ENCODE data around the gene ST3GAL5.

The ST3GAL5 gene

DNA sequence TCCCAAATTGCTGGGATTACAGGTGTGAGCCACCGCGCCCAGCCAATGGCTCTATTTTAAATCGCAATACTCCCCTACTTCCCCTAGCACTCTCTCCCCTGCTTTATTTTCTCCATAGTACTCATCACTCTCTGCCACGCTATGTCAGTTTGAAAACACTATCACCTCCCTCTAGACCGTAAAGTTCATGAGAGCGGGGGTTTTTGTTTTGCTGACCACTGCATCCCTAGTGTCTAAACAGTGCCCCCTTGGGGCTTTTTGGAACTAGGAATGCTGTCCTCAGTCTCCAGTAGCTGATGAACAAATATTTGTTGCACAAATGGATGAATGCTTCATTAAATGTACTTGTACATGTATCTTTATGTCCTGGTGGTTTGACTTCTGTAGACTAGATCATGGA is 90.9 kb downstream of the ST3GAL5 start:
- no peak overlapping the region for H3K18ac ChIP-seq (ENCODE audit: low read length)
- no peak overlapping the region for H3K27ac ChIP-seq (ENCODE audit: low read depth, low read length)
- H3K27me3 ChIP-seq (ENCODE audit: insufficient read depth, low read length, poor library complexity), result no peaks in the 10 kb centered on the region
- no peak overlapping the region for H3K4me3 ChIP-seq (ENCODE audit: low read length)
- H3K4me1 ChIP-seq (ENCODE audit: control insufficient read depth, low read depth, low read length), result no peaks in the 10 kb centered on the region
- H3K4me2 ChIP-seq (ENCODE audit: low read length), result no peak overlapping the region
- WGBS (ENCODE audit: extremely low coverage, insufficient coverage, low lambda C conversion rate), result no CpG with 5 or more reads among the region's 6 CpGs
- H3K56ac ChIP-seq (ENCODE audit: low read length), result no peak overlapping the region
- H3K79me1 ChIP-seq (ENCODE audit: low read length), result no peaks in the 10 kb centered on the region
- H2AK5ac ChIP-seq (ENCODE audit: low read length), result no peak overlapping the region
- H3K23ac ChIP-seq (ENCODE audit: low read length), result no peak overlapping the region
- H2BK5ac ChIP-seq (ENCODE audit: low read length), result no peak overlapping the region
- no peaks in the 10 kb centered on the region for H3K79me2 ChIP-seq (ENCODE audit: control insufficient read depth, insufficient read depth, low read length)
- DNase-seq, result peak; percentile 61
- H3K4ac ChIP-seq (ENCODE audit: low read depth, low read length), result no peak overlapping the region
- no peak overlapping the region for H4K5ac ChIP-seq (ENCODE audit: low read length)
- no peak overlapping the region for H2BK15ac ChIP-seq (replicated peaks; ENCODE audit: low read depth)
- H2BK120ac ChIP-seq (ENCODE audit: low read depth, low read length), result no peak overlapping the region
- H3K36me3 ChIP-seq (ENCODE audit: control insufficient read depth, insufficient read depth, low read length), result no peaks in the 10 kb centered on the region
- H4K8ac ChIP-seq (ENCODE audit: low read depth, low read length), result no peak overlapping the region
- H3K9ac ChIP-seq (ENCODE audit: low read length), result no peak overlapping the region

DNA sequence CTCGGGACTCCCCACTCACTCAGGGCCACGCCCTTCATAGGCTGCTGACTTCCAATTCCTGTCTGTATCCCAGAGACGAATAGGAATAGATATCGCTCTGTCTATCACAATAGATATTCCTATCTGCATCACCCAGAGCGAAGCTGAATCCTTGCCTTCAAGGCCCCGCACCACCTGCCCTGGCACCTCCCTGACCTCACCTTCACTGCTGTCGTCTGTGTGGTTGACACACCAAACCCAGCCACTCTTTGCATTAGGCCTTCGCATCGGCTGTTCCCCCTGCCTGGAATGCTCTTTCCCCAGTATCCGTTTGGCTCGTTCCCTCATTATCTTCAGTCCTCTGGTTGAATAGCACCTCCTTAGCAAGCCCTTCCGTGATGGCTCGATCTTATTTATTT is 91.5 kb downstream of the ST3GAL5 start:
- no peak overlapping the region for H2BK5ac ChIP-seq (ENCODE audit: low read length)
- no peaks in the 10 kb centered on the region for H3K4me1 ChIP-seq (ENCODE audit: control insufficient read depth, low read depth, low read length)
- H3K36me3 ChIP-seq (ENCODE audit: control insufficient read depth, insufficient read depth, low read length), result no peaks in the 10 kb centered on the region
- H3K27ac ChIP-seq (ENCODE audit: low read depth, low read length), result no peak overlapping the region
- WGBS (ENCODE audit: extremely low coverage, insufficient coverage, low lambda C conversion rate), result no CpG with 5 or more reads among the region's 13 CpGs
- H3K27me3 ChIP-seq (ENCODE audit: insufficient read depth, low read length, poor library complexity), result no peaks in the 10 kb centered on the region
- no peak overlapping the region for H4K8ac ChIP-seq (ENCODE audit: low read depth, low read length)
- no peak overlapping the region for H3K4me3 ChIP-seq (ENCODE audit: low read length)
- H3K4me2 ChIP-seq (ENCODE audit: low read length), result no peak overlapping the region
- H2AK5ac ChIP-seq (ENCODE audit: low read length), result no peak overlapping the region
- H3K56ac ChIP-seq (ENCODE audit: low read length), result no peak overlapping the region
- H3K79me1 ChIP-seq (ENCODE audit: low read length), result no peaks in the 10 kb centered on the region
- H2BK120ac ChIP-seq (ENCODE audit: low read depth, low read length), result no peak overlapping the region
- no peak for DNase-seq
- no peak overlapping the region for H3K4ac ChIP-seq (ENCODE audit: low read depth, low read length)
- H4K5ac ChIP-seq (ENCODE audit: low read length), result no peak overlapping the region
- H3K79me2 ChIP-seq (ENCODE audit: control insufficient read depth, insufficient read depth, low read length), result no peaks in the 10 kb centered on the region
- H3K23ac ChIP-seq (ENCODE audit: low read length), result no peak overlapping the region
- no peak overlapping the region for H3K9ac ChIP-seq (ENCODE audit: low read length)
- H3K18ac ChIP-seq (ENCODE audit: low read length), result no peak overlapping the region
- H2BK15ac ChIP-seq (replicated peaks; ENCODE audit: low read depth), result no peak overlapping the region

DNA sequence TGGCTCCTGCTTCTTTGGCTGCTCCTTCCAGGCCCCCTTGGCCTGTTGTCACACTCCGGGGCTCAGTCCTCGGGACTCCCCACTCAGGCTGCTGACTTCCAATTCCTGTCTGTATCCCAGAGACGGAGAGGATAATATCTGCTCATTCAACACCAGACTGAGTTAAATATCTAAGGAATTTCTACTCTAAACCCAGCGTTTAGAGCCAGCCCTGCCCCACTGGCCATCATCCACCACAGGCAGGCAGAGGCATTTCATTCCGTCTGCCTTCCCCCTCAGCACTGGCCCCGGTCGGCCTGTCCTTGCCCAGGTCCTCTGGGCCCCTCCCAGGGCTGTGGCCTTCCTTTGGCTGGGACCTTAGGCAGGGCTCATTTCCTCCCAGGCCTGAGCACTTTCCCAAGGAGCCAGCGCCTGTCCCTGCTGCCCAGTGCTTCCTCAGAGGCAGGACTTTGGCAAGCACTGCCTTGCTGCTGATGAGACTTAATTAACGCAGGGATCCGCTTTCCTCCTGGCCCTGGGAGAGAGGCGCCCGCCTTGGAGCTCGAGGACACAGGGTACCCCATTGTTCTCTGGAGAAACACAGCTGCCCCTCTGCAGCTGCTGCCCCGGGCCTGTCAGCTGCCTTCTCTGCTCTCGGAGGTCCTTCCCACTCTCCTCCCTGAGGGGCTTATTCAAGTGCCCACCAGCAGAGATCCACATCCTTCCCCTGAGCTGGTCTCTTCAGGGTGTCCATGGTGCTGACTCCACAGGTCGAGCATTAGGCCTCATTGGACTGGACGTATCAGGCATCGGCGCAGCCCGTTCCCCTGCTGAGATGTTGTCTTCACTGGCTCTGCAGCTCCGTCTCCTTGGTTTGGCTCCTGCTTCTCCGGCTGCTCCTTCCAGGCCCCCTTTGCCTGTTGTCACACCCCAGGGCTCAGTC is 92.2 kb downstream of the ST3GAL5 start:
- no peak overlapping the region for H3K23ac ChIP-seq (ENCODE audit: low read length)
- H3K27ac ChIP-seq (ENCODE audit: low read depth, low read length), result no peak overlapping the region
- H3K27me3 ChIP-seq (ENCODE audit: insufficient read depth, low read length, poor library complexity), result no peaks in the 10 kb centered on the region
- no peak overlapping the region for H3K9ac ChIP-seq (ENCODE audit: low read length)
- no peak for DNase-seq
- H4K5ac ChIP-seq (ENCODE audit: low read length), result no peak overlapping the region
- no peak overlapping the region for H3K18ac ChIP-seq (ENCODE audit: low read length)
- no peaks in the 10 kb centered on the region for H3K4me1 ChIP-seq (ENCODE audit: control insufficient read depth, low read depth, low read length)
- no peak overlapping the region for H3K4me3 ChIP-seq (ENCODE audit: low read length)
- H2BK120ac ChIP-seq (ENCODE audit: low read depth, low read length), result no peak overlapping the region
- no peaks in the 10 kb centered on the region for H3K36me3 ChIP-seq (ENCODE audit: control insufficient read depth, insufficient read depth, low read length)
- H2AK5ac ChIP-seq (ENCODE audit: low read length), result no peak overlapping the region
- H4K8ac ChIP-seq (ENCODE audit: low read depth, low read length), result no peak overlapping the region
- no peak overlapping the region for H2BK15ac ChIP-seq (replicated peaks; ENCODE audit: low read depth)
- no peak overlapping the region for H2BK5ac ChIP-seq (ENCODE audit: low read length)
- H3K4me2 ChIP-seq (ENCODE audit: low read length), result no peak overlapping the region
- no peaks in the 10 kb centered on the region for H3K79me2 ChIP-seq (ENCODE audit: control insufficient read depth, insufficient read depth, low read length)
- no peaks in the 10 kb centered on the region for H3K79me1 ChIP-seq (ENCODE audit: low read length)
- WGBS (ENCODE audit: extremely low coverage, insufficient coverage, low lambda C conversion rate), result no CpG with 5 or more reads among the region's 22 CpGs
- H3K4ac ChIP-seq (ENCODE audit: low read depth, low read length), result no peak overlapping the region
- H3K56ac ChIP-seq (ENCODE audit: low read length), result no peak overlapping the region

DNA sequence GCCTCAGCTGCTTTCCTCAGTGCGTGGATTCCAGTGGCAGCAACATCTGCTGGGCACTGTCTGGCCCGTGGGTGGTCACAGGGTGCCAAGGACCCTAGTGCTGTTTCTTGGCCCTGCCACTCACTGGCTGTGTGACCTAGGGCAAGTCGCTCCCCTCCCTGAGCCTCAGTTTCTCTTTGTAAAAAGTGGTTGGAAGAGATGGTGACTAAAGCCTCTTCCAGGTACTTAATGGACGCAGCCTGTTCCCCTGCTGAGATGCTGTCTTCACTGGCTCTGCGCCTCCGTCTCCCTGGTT is 92.8 kb downstream of the ST3GAL5 start:
- Histone ChIP-seq H3K79me1 (ENCODE audit: low read length) (no peaks in the 10 kb centered on the region), H3K4me1 (ENCODE audit: control insufficient read depth, low read depth, low read length) (no peaks in the 10 kb centered on the region), H3K56ac (ENCODE audit: low read length) (no peak overlapping the region), H3K36me3 (ENCODE audit: control insufficient read depth, insufficient read depth, low read length) (no peaks in the 10 kb centered on the region), H3K27ac (ENCODE audit: low read depth, low read length) (no peak overlapping the region), H2BK15ac (replicated peaks; ENCODE audit: low read depth) (no peak overlapping the region), H4K8ac (ENCODE audit: low read depth, low read length) (no peak overlapping the region), H2BK5ac (ENCODE audit: low read length) (no peak overlapping the region), H2AK5ac (ENCODE audit: low read length) (no peak overlapping the region), H3K79me2 (ENCODE audit: control insufficient read depth, insufficient read depth, low read length) (no peaks in the 10 kb centered on the region), H3K4me2 (ENCODE audit: low read length) (no peak overlapping the region), H3K4me3 (ENCODE audit: low read length) (no peak overlapping the region), H3K27me3 (ENCODE audit: insufficient read depth, low read length, poor library complexity) (no peaks in the 10 kb centered on the region), H3K18ac (ENCODE audit: low read length) (no peak overlapping the region), H3K4ac (ENCODE audit: low read depth, low read length) (no peak overlapping the region), H2BK120ac (ENCODE audit: low read depth, low read length) (no peak overlapping the region), H3K9ac (ENCODE audit: low read length) (no peak overlapping the region), H4K5ac (ENCODE audit: low read length) (no peak overlapping the region), H3K23ac (ENCODE audit: low read length) (no peak overlapping the region)
- no peak for DNase-seq
- WGBS (ENCODE audit: extremely low coverage, insufficient coverage, low lambda C conversion rate), result no CpG with 5 or more reads among the region's 6 CpGs

DNA sequence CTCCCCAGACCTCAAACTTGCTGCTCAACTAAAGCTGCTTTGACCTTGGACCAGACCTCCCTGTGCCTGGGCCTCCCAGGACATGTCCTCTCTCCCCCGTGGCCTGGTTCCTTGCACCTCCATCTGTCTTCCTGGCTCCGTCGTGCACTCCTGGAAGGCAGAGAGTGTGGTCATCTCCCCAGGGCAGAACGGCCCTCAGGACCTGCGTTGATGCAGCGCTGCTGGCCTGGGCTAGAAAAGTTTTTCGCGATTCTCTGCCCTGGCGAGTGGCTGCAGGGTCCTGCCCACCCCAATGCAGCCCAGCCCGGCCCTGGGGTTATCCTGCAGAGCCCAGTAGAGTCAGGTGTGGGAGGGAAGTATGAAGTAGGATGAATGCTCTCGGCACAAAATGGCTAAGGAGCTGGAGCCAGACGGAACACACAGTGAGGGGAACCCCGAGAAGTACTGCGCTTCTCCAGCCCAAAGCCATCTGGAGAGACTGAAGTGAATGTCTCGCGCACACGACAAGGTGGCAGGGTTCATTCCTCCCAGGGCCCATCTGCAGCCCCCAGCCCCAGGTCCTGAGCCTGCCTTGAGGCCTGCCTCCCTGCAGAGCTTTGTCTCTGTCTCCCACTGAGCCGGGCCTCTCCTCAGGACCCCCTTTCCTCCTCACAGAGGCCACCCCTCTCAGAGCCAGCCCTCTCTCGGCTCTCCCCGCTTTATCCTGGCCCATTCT is 93.3 kb downstream of the ST3GAL5 start:
- no peak overlapping the region for H3K18ac ChIP-seq (ENCODE audit: low read length)
- H2BK5ac ChIP-seq (ENCODE audit: low read length), result no peak overlapping the region
- no peak overlapping the region for H4K5ac ChIP-seq (ENCODE audit: low read length)
- no peak overlapping the region for H2BK120ac ChIP-seq (ENCODE audit: low read depth, low read length)
- H3K4me2 ChIP-seq (ENCODE audit: low read length), result no peak overlapping the region
- H3K56ac ChIP-seq (ENCODE audit: low read length), result no peak overlapping the region
- H3K27me3 ChIP-seq (ENCODE audit: insufficient read depth, low read length, poor library complexity), result no peaks in the 10 kb centered on the region
- no peak overlapping the region for H2BK15ac ChIP-seq (replicated peaks; ENCODE audit: low read depth)
- no peak overlapping the region for H3K23ac ChIP-seq (ENCODE audit: low read length)
- no peak overlapping the region for H3K9ac ChIP-seq (ENCODE audit: low read length)
- no peak overlapping the region for H3K4me3 ChIP-seq (ENCODE audit: low read length)
- no peak overlapping the region for H4K8ac ChIP-seq (ENCODE audit: low read depth, low read length)
- no peak overlapping the region for H3K27ac ChIP-seq (ENCODE audit: low read depth, low read length)
- no CpG with 5 or more reads among the region's 20 CpGs for WGBS (ENCODE audit: extremely low coverage, insufficient coverage, low lambda C conversion rate)
- H3K4me1 ChIP-seq (ENCODE audit: control insufficient read depth, low read depth, low read length), result no peaks in the 10 kb centered on the region
- no peak for DNase-seq
- no peaks in the 10 kb centered on the region for H3K36me3 ChIP-seq (ENCODE audit: control insufficient read depth, insufficient read depth, low read length)
- no peak overlapping the region for H2AK5ac ChIP-seq (ENCODE audit: low read length)
- H3K4ac ChIP-seq (ENCODE audit: low read depth, low read length), result no peak overlapping the region
- H3K79me2 ChIP-seq (ENCODE audit: control insufficient read depth, insufficient read depth, low read length), result no peaks in the 10 kb centered on the region
- no peaks in the 10 kb centered on the region for H3K79me1 ChIP-seq (ENCODE audit: low read length)

Data from mesendoderm (in vitro differentiated cells).